Stimulated activated effector memory CD8-positive, alpha-beta T cell treated with anti-CD3 and anti-CD28 coated beads, Interleukin-12 subunit alpha, Interleukin-12 subunit beta, amount 100 ng/mL, for 72 hours (primary cell): ENCODE results near the gene KLF16.

Source experiments
- ATAC-seq: fragments of 150-1000 bp; cut with Tn5 transposase; 2 replicates; pipeline ENCODE4 v1.10.0; 2021
- DNase-seq, 2 donors: peaks; one replicate each; pipeline ENCODE4 v3.0.0; 2021 to 2022; ENCODE audit warnings: low spot score in 2 of 2
- H3K27ac Mint-ChIP-seq: one replicate; pipeline ENCODE4 v1.8.0; 2022; ENCODE audit warnings: mild to moderate bottlenecking, mixed read lengths
- H3K36me3 Mint-ChIP-seq: one replicate; pipeline ENCODE4 v1.8.0; 2022; ENCODE audit warnings: mild to moderate bottlenecking, mixed read lengths
- H3K4me1 Mint-ChIP-seq: one replicate; pipeline ENCODE4 v1.8.0; 2022; ENCODE audit warnings: mixed read lengths
- H3K4me3 Mint-ChIP-seq: one replicate; pipeline ENCODE4 v1.8.0; 2022; ENCODE audit warnings: mild to moderate bottlenecking, mixed read lengths
- H3K9me3 Mint-ChIP-seq: one replicate; pipeline ENCODE4 v1.8.0; 2022; ENCODE audit warnings: mixed read lengths

Gene KLF16

GRCh38 chr19:1863328-1863637 lies at the start of gene KLF16:
Gene KLF16 (minus strand): TSS chr19:1863579. CDS start chr19:1863497, 82 bp downstream.
- H3K9me3 Mint-ChIP-seq = no peaks in the 10 kb centered on the region
- DNase-seq (no peak), ATAC-seq (peak; percentile 0)
- peak within 1 kb of the TSS; percentile 93 for H3K4me3 Mint-ChIP-seq
- H3K36me3 Mint-ChIP-seq = peaks cover 17% of the 10 kb centered on the region
- peak within 1 kb of the TSS; percentile 92 for H3K27ac Mint-ChIP-seq
- peaks cover 45% of the 10 kb centered on the region for H3K4me1 Mint-ChIP-seq

- Mint-ChIP-seq H3K4me3 (no peak overlapping the region), H3K4me1 (peaks cover 21% of the 10 kb centered on the region), H3K36me3 (peaks cover 8% of the 10 kb centered on the region), H3K9me3 (no peaks in the 10 kb centered on the region), H3K27ac (no peak overlapping the region)
- no peak for DNase-seq
- no peak for ATAC-seq
Observed at GRCh38 chr19:1912760-1913505, 49.6 kb upstream of the KLF16 start.

GRCh38 chr19:1911995-1912394 lies 48.6 kb upstream of the KLF16 start:
- Mint-ChIP-seq H3K4me1 (peaks cover 21% of the 10 kb centered on the region), H3K36me3 (peaks cover 4% of the 10 kb centered on the region)

DNA sequence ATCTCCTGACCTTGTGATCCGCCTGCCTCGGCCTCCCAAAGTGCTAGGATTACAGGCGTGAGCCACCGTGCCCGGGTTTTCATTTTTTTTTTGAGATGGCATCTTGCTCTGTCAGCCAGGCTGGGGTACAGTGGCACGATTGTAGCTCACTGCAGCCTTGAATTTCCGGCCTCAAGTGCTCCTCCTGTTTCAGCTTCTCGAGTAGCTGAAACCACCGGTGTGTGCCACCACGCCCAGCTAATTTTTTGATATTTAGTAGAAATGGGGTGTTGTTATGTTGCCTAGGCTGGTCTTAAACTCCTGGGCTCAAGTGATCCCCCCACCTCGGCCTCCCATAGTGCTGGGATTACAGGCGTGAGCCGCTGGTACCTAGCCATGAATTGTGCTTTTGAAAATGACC lies 47.7 kb upstream of the KLF16 start:
- Mint-ChIP-seq H3K4me3 (no peak overlapping the region), H3K4me1 (peaks cover 21% of the 10 kb centered on the region), H3K9me3 (no peaks in the 10 kb centered on the region), H3K27ac (no peak overlapping the region), H3K36me3 (peaks cover 11% of the 10 kb centered on the region)
- DNase-seq (no peak), ATAC-seq (no peak)

More at GRCh38 chr19:1911995-1912394, 48.6 kb upstream of the KLF16 start:
- ATAC-seq (no peak), DNase-seq (no peak)
- Mint-ChIP-seq H3K9me3 (no peaks in the 10 kb centered on the region), H3K27ac (no peak overlapping the region), H3K4me3 (no peak overlapping the region)

DNA sequence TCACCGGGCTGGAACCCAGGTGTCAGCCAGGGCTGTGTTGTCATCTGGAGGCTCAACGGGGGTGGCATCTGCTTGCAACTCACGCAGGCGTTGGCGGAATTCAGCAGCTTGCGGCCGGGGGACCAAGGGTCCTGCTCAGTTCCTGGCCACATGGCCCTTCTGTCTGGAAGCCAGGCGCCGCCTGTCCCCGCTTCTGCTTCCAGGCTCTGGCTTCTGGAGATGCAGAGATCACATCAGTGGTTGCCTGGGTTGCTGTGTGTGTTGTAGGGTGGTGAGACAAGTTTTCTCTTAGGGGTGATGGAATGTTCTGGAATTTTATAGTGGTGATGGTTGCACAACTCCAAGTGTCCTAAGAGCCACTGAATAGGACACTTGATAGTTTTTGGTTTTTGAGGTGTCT lies 46.8 kb upstream of the KLF16 start:
- no peaks in the 10 kb centered on the region for H3K9me3 Mint-ChIP-seq
- H3K27ac Mint-ChIP-seq = peak overlapping the region; percentile 50
- peak overlapping the region; percentile 24 for H3K4me3 Mint-ChIP-seq
- DNase-seq (no peak), ATAC-seq (no peak)
- H3K4me1 Mint-ChIP-seq = peaks cover 27% of the 10 kb centered on the region
- H3K36me3 Mint-ChIP-seq = peaks cover 18% of the 10 kb centered on the region

- ATAC-seq (no peak), DNase-seq (no peak)
- H3K4me1 Mint-ChIP-seq = peaks cover 27% of the 10 kb centered on the region
- peak overlapping the region; percentile 50 for H3K27ac Mint-ChIP-seq
- no peaks in the 10 kb centered on the region for H3K9me3 Mint-ChIP-seq
- H3K4me3 Mint-ChIP-seq = peak overlapping the region; percentile 24
- H3K36me3 Mint-ChIP-seq = peaks cover 18% of the 10 kb centered on the region
Observed at GRCh38 chr19:1909761-1910080, 46.3 kb upstream of the KLF16 start.

- no peak for ATAC-seq
- Mint-ChIP-seq H3K36me3 (peaks cover 18% of the 10 kb centered on the region), H3K4me3 (no peak overlapping the region), H3K4me1 (peaks cover 40% of the 10 kb centered on the region), H3K27ac (no peak overlapping the region), H3K9me3 (no peaks in the 10 kb centered on the region)
- no peak for DNase-seq
Observed at GRCh38 chr19:1908364-1908678, 44.9 kb upstream of the KLF16 start.

GRCh38 chr19:1907563-1908363 lies 44.4 kb upstream of the KLF16 start:
- Mint-ChIP-seq H3K9me3 (no peaks in the 10 kb centered on the region), H3K27ac (no peak overlapping the region), H3K4me1 (peaks cover 40% of the 10 kb centered on the region), H3K36me3 (peaks cover 18% of the 10 kb centered on the region), H3K4me3 (no peak overlapping the region)
- no peak for ATAC-seq
- DNase-seq = no peak

DNA sequence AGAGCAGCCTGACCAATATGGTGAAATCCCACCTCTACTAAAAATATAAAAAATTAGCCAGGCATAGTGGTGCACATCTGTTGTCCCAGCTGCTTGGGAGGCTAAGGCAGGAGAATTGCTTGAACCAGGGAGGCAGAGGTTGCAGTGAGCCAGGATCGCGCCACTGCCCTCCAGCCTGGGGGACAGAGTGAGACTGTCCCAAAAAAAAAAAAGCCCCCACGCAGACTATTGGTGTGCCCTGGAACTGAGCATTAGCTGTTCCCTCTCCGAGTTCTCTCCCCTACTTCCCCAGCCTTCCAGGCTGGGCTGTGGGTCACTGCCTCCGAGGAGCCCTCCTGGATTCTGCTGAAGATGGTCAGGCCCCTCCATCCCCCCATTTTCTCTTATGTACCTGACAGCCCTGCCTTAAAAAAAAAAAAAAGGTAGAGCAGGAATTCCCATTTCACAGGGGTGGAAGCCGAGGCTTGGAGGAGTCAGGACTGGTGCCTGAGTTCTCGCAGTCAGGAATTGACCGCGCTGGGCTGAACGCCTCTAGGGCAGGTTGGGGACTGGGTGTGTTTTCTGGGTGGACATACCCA lies 43.7 kb upstream of the KLF16 start:
- no peak for DNase-seq
- H3K36me3 Mint-ChIP-seq = peaks cover 18% of the 10 kb centered on the region
- no peak for ATAC-seq
- H3K4me1 Mint-ChIP-seq = peaks cover 40% of the 10 kb centered on the region
- no peak overlapping the region for H3K27ac Mint-ChIP-seq
- H3K9me3 Mint-ChIP-seq = no peaks in the 10 kb centered on the region
- H3K4me3 Mint-ChIP-seq = no peak overlapping the region

DNA sequence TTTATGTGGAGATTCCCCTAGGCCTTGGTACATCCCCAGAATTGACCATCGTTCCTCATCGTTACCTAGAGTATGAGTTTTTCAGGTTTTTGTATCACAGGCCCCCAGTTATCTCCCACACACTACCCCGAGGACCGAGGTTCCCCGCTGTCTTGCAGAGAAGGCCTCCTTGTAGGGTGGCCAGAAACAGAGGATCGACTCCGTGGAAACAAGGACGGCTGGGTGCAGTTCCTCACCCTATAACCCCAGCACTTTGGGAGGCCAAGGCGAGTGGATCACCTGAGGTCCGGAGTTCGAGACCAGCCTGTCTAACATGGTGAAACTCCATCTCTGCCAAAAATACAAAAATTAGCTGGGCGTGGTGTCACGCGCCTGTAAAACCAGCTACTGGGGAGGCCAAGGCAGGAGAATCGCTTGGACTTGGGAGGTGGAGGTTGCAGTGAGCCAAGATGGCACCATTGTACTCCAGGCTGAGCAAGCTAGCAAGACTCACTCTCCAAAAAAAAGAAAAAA lies 42.5 kb upstream of the KLF16 start:
- Mint-ChIP-seq H3K9me3 (no peaks in the 10 kb centered on the region), H3K36me3 (peaks cover 18% of the 10 kb centered on the region), H3K4me1 (peaks cover 40% of the 10 kb centered on the region), H3K4me3 (peak overlapping the region; percentile 84), H3K27ac (peak overlapping the region; percentile 88)
- no peak for ATAC-seq
- no peak for DNase-seq

- peak within 1 kb of the TSS; percentile 88 for H3K27ac Mint-ChIP-seq
- peaks cover 23% of the 10 kb centered on the region for H3K36me3 Mint-ChIP-seq
- ATAC-seq (peak; percentile 97), DNase-seq (peak; percentile 89 to 98)
- H3K9me3 Mint-ChIP-seq = no peaks in the 10 kb centered on the region
- H3K4me3 Mint-ChIP-seq = peak within 1 kb of the TSS; percentile 84
- H3K4me1 Mint-ChIP-seq = peaks cover 37% of the 10 kb centered on the region
Observed at GRCh38 chr19:1905110-1905862, 41.9 kb upstream of the KLF16 start, which contains the start of the genes ADAT3 and SCAMP4. Gene ADAT3 (plus strand): TSS chr19:1905399. CDS start chr19:1912048, 6,649 bp downstream. Gene SCAMP4 (plus strand): TSS chr19:1905399. CDS start chr19:1915020, 9,621 bp downstream.

DNA sequence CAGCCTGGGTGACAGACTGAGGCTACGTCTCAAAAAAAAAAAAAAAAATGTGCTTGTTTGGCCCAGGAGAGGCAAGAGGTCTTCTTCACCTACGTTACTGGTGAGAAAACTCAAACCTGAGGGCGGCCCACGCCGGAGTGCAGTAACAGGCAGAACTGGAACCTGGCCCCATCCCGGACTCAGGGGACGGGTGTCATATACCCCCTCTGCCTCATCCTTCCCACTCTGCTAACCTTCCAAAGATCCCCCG lies 41.4 kb upstream of the KLF16 start:
- DNase-seq (no peak), ATAC-seq (no peak)
- Mint-ChIP-seq H3K36me3 (peaks cover 24% of the 10 kb centered on the region), H3K9me3 (no peaks in the 10 kb centered on the region), H3K27ac (peak overlapping the region; percentile 88), H3K4me1 (peaks cover 32% of the 10 kb centered on the region), H3K4me3 (peak overlapping the region; percentile 84)

DNA sequence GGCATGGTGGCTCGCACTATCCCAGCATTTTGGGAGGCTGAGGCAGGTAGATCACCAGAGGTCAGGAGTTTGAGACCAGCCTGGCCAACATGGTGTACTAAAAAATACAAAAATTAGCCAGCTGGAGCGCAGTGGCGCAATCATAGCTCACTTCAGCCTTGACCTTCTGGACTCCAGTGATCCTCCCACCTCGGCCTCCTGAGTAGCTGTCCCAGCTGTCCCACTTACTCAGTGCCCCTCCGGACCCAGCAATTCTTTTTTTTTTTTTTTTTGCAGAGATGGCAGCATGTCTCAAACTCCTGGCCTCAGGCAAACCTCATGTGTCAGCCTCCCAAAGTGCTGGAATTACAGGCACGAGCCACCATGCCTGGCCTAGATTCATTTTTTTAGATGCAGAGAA lies 39.5 kb upstream of the KLF16 start:
- H3K4me1 Mint-ChIP-seq = peaks cover 19% of the 10 kb centered on the region
- no peak overlapping the region for H3K4me3 Mint-ChIP-seq
- H3K27ac Mint-ChIP-seq = no peak overlapping the region
- DNase-seq (no peak), ATAC-seq (no peak)
- H3K9me3 Mint-ChIP-seq = no peaks in the 10 kb centered on the region
- peaks cover 24% of the 10 kb centered on the region for H3K36me3 Mint-ChIP-seq

- peaks cover 27% of the 10 kb centered on the region for H3K4me1 Mint-ChIP-seq
- H3K4me3 Mint-ChIP-seq = no peak overlapping the region
- H3K9me3 Mint-ChIP-seq = no peaks in the 10 kb centered on the region
- ATAC-seq (no peak), DNase-seq (no peak)
- peaks cover 29% of the 10 kb centered on the region for H3K36me3 Mint-ChIP-seq
- H3K27ac Mint-ChIP-seq = no peak overlapping the region
Observed at GRCh38 chr19:1901940-1902404, 38.6 kb upstream of the KLF16 start.

DNA sequence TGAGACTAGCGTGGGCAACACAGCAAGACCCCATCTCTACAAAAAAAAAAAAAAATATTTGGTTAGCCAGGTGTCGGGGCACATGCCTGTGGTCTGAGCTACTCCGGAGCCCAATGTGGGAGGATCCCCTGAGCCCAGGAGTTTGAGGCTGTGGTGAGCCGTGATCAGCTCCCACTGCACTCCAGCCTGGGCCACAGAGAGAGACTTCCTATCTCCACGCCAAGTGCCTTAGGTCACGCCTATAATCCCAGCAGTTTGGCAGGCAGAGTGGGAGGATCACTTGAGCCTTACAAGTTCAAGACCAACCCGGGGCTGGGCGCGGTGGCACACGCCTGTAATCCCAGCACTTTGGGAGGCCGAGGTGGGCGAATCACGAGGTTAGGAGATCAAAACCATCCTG lies 33.1 kb upstream of the KLF16 start:
- Mint-ChIP-seq H3K4me1 (peaks cover 20% of the 10 kb centered on the region), H3K4me3 (peak overlapping the region; percentile 83), H3K9me3 (no peaks in the 10 kb centered on the region), H3K36me3 (peaks cover 16% of the 10 kb centered on the region), H3K27ac (peak overlapping the region; percentile 96)
- DNase-seq = no peak
- ATAC-seq = no peak
